ENCODE results near the gene EVL. TPM values are rescaled to one million over a fixed set of nuclear protein-coding genes. Genes with fewer than 3 reads are reported as not detected.

EVL gene
- total RNA-seq, 4 donors from 2014 or later = 33.7 to 148 (median 56.1) TPM

GRCh38 chr14:100048786-100049185, 16.4 kb upstream of the EVL start:
- ATAC-seq (ENCODE audit: low FRiP score) = no peak
- no peak for DNase-seq (ENCODE audit: low spot score)
- no peak for TF ChIP-seq CTCF (IDR thresholded peaks at IDR 0.05)

GRCh38 chr14:100049220-100049619, 16.0 kb upstream of the EVL start:
- DNase-seq (ENCODE audit: low spot score) (no peak), ATAC-seq (ENCODE audit: low FRiP score) (no peak)
- no peak for TF ChIP-seq CTCF (IDR thresholded peaks at IDR 0.05)

DNA sequence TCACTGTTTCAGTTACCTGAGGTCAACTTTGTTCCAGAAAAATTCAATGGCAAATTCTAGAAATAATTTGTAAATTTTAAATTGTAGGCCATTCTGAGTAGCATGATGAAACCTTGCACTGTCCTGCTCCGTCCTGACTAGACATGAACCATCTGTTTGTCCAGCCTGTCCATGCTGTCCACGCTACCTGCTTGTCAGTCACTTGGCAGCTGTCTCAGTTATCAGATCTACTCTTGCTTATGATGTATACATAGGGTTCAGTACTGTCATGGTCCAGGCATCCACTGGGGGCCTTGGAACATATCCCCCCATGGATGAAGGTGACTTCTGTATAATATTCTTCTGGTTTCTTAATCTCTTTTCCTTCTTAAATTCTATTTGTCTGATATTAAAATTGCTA, 14.1 kb upstream of the EVL start:
- ATAC-seq (ENCODE audit: low FRiP score) (no peak), DNase-seq (ENCODE audit: low spot score) (no peak)
- TF ChIP-seq CTCF (IDR thresholded peaks at IDR 0.05) = no peak

DNA sequence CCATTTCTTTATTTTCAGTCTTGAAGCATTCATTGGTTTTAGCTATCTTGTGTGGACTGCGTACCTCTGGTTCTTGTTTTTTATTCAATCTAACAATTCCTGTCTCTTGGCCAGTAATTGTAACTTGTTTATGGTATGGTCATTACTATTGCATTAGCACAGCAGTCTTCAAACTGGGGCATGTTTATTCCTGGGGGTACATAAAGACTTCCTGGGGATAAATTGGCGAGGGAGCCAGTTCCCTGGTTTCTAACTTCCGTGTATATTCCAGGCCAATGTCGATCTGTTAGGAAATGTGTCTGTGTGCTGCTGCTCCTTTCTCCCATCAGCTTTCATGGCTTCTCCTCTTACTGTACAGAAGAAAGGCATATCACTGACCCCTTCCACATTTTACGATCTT, 13.7 kb upstream of the EVL start:
- no peak for TF ChIP-seq CTCF (IDR thresholded peaks at IDR 0.05)
- ATAC-seq (ENCODE audit: low FRiP score) (no peak), DNase-seq (ENCODE audit: low spot score) (no peak)

DNA sequence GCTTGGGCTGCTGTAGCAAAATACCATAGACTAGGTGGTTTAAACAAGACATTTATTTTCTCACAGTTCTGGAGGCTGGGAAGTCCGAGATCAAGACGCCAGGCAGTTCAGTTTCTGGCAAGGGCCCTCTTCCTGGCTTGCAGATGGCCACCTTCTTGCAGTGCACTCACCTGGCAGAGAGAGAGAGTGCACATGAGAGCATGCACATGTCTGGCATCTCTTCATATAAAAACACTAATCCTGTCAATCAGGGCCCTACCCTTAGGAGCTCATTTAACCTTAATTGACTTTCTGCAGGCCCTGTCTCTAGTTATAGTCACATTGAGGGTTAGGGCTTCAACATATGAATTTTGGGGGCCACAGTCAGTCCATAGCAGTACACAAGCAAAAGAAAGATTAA, 12.4 kb upstream of the EVL start:
- no peak for TF ChIP-seq CTCF (IDR thresholded peaks at IDR 0.05)
- no peak for ATAC-seq (ENCODE audit: low FRiP score)
- no peak for DNase-seq (ENCODE audit: low spot score)

- DNase-seq (ENCODE audit: low spot score) (no peak), ATAC-seq (ENCODE audit: low FRiP score) (no peak)
Observed at GRCh38 chr14:100054316-100055075, 10.7 kb upstream of the EVL start.

More at GRCh38 chr14:100054316-100055075, 10.7 kb upstream of the EVL start:
- no peak for TF ChIP-seq CTCF (IDR thresholded peaks at IDR 0.05)
